ENCODE results near the gene LRP1B.
"Not testable (repeated sequence)": the region's sequence is repeated elsewhere in the genome, so short reads cannot be mapped to it uniquely, and the experiment has no call there.

LRP1B gene

GRCh38 chr2:140650825-140651224 lies 1480.0 kb downstream of the LRP1B start:
- ATAC-seq (ENCODE audit: insufficient read depth, low read depth), result no peak
- H3K27ac ChIP-seq (ENCODE audit: low read length), result no peak overlapping the region
- no peak overlapping the region for H2AFZ ChIP-seq (ENCODE audit: low read depth, low read length)
- DNase-seq, result no peak
- no peaks in the 10 kb centered on the region for H3K27me3 ChIP-seq (ENCODE audit: insufficient read depth, low read length, poor library complexity)
- no peak overlapping the region for H3K4me3 ChIP-seq (ENCODE audit: low read depth in 1 of 2, low read length in 2 of 2)
- no peaks in the 10 kb centered on the region for H4K20me1 ChIP-seq (ENCODE audit: insufficient read depth, low read length)
- TF ChIP-seq EZH2 (IDR thresholded peaks at IDR 0.05; ENCODE audit: borderline replicate concordance, low read depth, low read length, severe bottlenecking), result no peak
- no peak for TF ChIP-seq CTCF (IDR thresholded peaks at IDR 0.05; ENCODE audit: borderline replicate concordance, extremely low read depth, low read length, poor library complexity, severe bottlenecking)
- H3K9ac ChIP-seq (ENCODE audit: low read depth, low read length), result no peak overlapping the region
- H3K36me3 ChIP-seq (ENCODE audit: insufficient read depth, low read length), result no peaks in the 10 kb centered on the region
- no peaks in the 10 kb centered on the region for H3K9me3 ChIP-seq (ENCODE audit: insufficient read depth, low read length, severe bottlenecking)
- H3K79me2 ChIP-seq (ENCODE audit: insufficient read depth, low read length), result no peaks in the 10 kb centered on the region
- H3K4me1 ChIP-seq (ENCODE audit: insufficient read depth, low read length), result no peaks in the 10 kb centered on the region
- no peak overlapping the region for H3K4me2 ChIP-seq (ENCODE audit: insufficient read depth, low read length)

DNA sequence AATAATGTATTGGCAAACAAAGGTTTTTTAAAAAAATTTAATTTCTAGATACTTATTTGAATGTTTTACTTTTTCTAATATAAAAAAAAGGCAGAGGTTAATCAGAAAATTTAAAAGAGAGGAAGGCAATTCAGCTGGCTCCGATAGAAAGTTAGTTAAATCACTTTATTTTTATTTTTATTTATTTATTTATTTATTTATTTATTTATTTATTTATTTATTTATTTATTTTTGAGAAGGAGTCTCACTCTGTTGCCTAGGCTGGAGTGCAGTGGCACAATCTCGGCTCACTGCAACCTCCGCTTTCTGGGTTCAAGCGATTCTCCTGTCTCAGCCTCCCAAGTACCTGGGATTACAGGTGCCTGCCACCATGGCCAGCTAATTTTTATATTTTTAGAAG lies 1480.7 kb downstream of the LRP1B start:
- H3K27ac ChIP-seq (ENCODE audit: low read length); DNase-seq; H3K36me3 ChIP-seq (ENCODE audit: insufficient read depth, low read length); H3K9me3 ChIP-seq (ENCODE audit: insufficient read depth, low read length, severe bottlenecking); H3K4me1 ChIP-seq (ENCODE audit: insufficient read depth, low read length); H3K79me2 ChIP-seq (ENCODE audit: insufficient read depth, low read length); H3K4me3 ChIP-seq (ENCODE audit: low read depth in 1 of 2, low read length in 2 of 2); H3K9ac ChIP-seq (ENCODE audit: low read depth, low read length); H2AFZ ChIP-seq (ENCODE audit: low read depth, low read length); H3K27me3 ChIP-seq (ENCODE audit: insufficient read depth, low read length, poor library complexity); H3K4me2 ChIP-seq (ENCODE audit: insufficient read depth, low read length); H4K20me1 ChIP-seq (ENCODE audit: insufficient read depth, low read length); ATAC-seq (ENCODE audit: insufficient read depth, low read depth): not testable (repeated sequence)

DNA sequence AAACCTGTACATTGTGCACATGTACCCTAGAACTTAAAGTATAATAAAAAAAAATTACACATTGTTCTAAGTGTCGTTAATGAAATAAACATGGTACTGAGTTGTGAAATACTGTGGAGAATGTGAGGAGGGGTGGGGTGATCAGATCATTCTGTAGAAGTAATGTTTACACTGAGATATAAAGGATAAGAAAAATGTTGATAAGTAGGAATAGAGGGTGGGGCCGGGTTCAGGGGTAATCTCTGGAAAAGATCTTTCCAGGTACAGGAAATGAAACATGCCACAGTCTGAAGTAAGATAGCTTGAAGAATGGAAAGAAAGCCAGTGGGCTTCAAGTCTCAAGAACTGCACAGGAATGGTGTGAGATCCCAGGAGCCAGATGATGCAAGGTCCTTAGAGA lies 1482.4 kb downstream of the LRP1B start:
- no peak overlapping the region for H3K27ac ChIP-seq (ENCODE audit: low read length)
- ATAC-seq (ENCODE audit: insufficient read depth, low read depth) (no peak), DNase-seq (no peak)
- no peak overlapping the region for H3K4me3 ChIP-seq (ENCODE audit: low read depth in 1 of 2, low read length in 2 of 2)
- H3K4me2 ChIP-seq (ENCODE audit: insufficient read depth, low read length), result no peak overlapping the region
- H3K4me1 ChIP-seq (ENCODE audit: insufficient read depth, low read length), result no peaks in the 10 kb centered on the region
- no peak overlapping the region for H2AFZ ChIP-seq (ENCODE audit: low read depth, low read length)
- TF ChIP-seq CTCF (IDR thresholded peaks at IDR 0.05; ENCODE audit: borderline replicate concordance, extremely low read depth, low read length, poor library complexity, severe bottlenecking) (no peak), EZH2 (IDR thresholded peaks at IDR 0.05; ENCODE audit: borderline replicate concordance, low read depth, low read length, severe bottlenecking) (no peak)
- no peaks in the 10 kb centered on the region for H3K36me3 ChIP-seq (ENCODE audit: insufficient read depth, low read length)
- no peaks in the 10 kb centered on the region for H4K20me1 ChIP-seq (ENCODE audit: insufficient read depth, low read length)
- no peaks in the 10 kb centered on the region for H3K79me2 ChIP-seq (ENCODE audit: insufficient read depth, low read length)
- no peaks in the 10 kb centered on the region for H3K9me3 ChIP-seq (ENCODE audit: insufficient read depth, low read length, severe bottlenecking)
- H3K27me3 ChIP-seq (ENCODE audit: insufficient read depth, low read length, poor library complexity), result no peaks in the 10 kb centered on the region
- no peak overlapping the region for H3K9ac ChIP-seq (ENCODE audit: low read depth, low read length)

- Histone ChIP-seq H3K9ac (ENCODE audit: low read depth, low read length) (no peak overlapping the region), H3K4me1 (ENCODE audit: insufficient read depth, low read length) (no peaks in the 10 kb centered on the region), H3K4me2 (ENCODE audit: insufficient read depth, low read length) (no peak overlapping the region), H3K36me3 (ENCODE audit: insufficient read depth, low read length) (no peaks in the 10 kb centered on the region), H2AFZ (ENCODE audit: low read depth, low read length) (no peak overlapping the region), H3K27ac (ENCODE audit: low read length) (no peak overlapping the region), H3K9me3 (ENCODE audit: insufficient read depth, low read length, severe bottlenecking) (no peaks in the 10 kb centered on the region), H3K4me3 (ENCODE audit: low read depth in 1 of 2, low read length in 2 of 2) (no peak overlapping the region), H3K79me2 (ENCODE audit: insufficient read depth, low read length) (no peaks in the 10 kb centered on the region), H3K27me3 (ENCODE audit: insufficient read depth, low read length, poor library complexity) (no peaks in the 10 kb centered on the region), H4K20me1 (ENCODE audit: insufficient read depth, low read length) (no peaks in the 10 kb centered on the region)
- ATAC-seq (ENCODE audit: insufficient read depth, low read depth) (no peak), DNase-seq (no peak)
- TF ChIP-seq EZH2 (IDR thresholded peaks at IDR 0.05; ENCODE audit: borderline replicate concordance, low read depth, low read length, severe bottlenecking) (no peak), CTCF (IDR thresholded peaks at IDR 0.05; ENCODE audit: borderline replicate concordance, extremely low read depth, low read length, poor library complexity, severe bottlenecking) (no peak)
Observed at GRCh38 chr2:140643761-140644187, 1487.0 kb downstream of the LRP1B start.

Measured in DND-41 (cell line).